ENCODE results near the gene GNG14.
"Not testable (repeated sequence)": the region's sequence is repeated elsewhere in the genome, so short reads cannot be mapped to it uniquely, and the experiment has no call there.

GNG14 gene

GRCh38 chr19:12697425-12697824 is 9.6 kb downstream of the GNG14 start:
- not testable (repeated sequence) for DNase-seq

- DNase-seq = no peak
Measured at GRCh38 chr19:12698138-12698537, 10.3 kb downstream of the GNG14 start.

GRCh38 chr19:12701596-12702282 is 13.9 kb downstream of the GNG14 start:
- no peak for DNase-seq

- no peak for DNase-seq
Measured at GRCh38 chr19:12703046-12703445, 15.2 kb downstream of the GNG14 start.

GRCh38 chr19:12705169-12705568 is 17.4 kb downstream of the GNG14 start:
- DNase-seq = no peak

GRCh38 chr19:12705654-12706331 is 18.0 kb downstream of the GNG14 start:
- no peak for DNase-seq

- no peak for DNase-seq
Measured at GRCh38 chr19:12706332-12706718, 18.5 kb downstream of the GNG14 start.

GRCh38 chr19:12708641-12709040 is 20.8 kb downstream of the GNG14 start:
- DNase-seq = no peak

GRCh38 chr19:12711187-12711586 is 23.4 kb downstream of the GNG14 start:
- DNase-seq = no peak

- not testable (repeated sequence) for DNase-seq
Measured at GRCh38 chr19:12712077-12712476, 24.3 kb downstream of the GNG14 start.

GRCh38 chr19:12713304-12713703 is 25.5 kb downstream of the GNG14 start:
- not testable (repeated sequence) for DNase-seq

GRCh38 chr19:12715102-12715501 is 27.3 kb downstream of the GNG14 start:
- DNase-seq = no peak

- no peak for DNase-seq
Measured at GRCh38 chr19:12715929-12716328, 28.1 kb downstream of the GNG14 start.

GRCh38 chr19:12720296-12720695 is 32.5 kb downstream of the GNG14 start:
- no peak for DNase-seq

- DNase-seq = no peak
Measured at GRCh38 chr19:12720851-12721655, 33.3 kb downstream of the GNG14 start.

- no peak for DNase-seq
Measured at GRCh38 chr19:12721656-12722565, 34.1 kb downstream of the GNG14 start.

GRCh38 chr19:12722566-12723380 is 35.0 kb downstream of the GNG14 start:
- DNase-seq = peak; percentile 82

- no peak for DNase-seq
Measured at GRCh38 chr19:12723381-12723640, 35.5 kb downstream of the GNG14 start.

- DNase-seq = no peak
Measured at GRCh38 chr19:12723641-12724426, 36.0 kb downstream of the GNG14 start, which contains the start of gene TNPO2. TSS of gene TNPO2 (minus strand) at chr19:12723932. CDS start at chr19:12720977, 2,955 bp downstream.

GRCh38 chr19:12725612-12726011 is 37.8 kb downstream of the GNG14 start:
- not testable (repeated sequence) for DNase-seq

- DNase-seq = no peak
Measured at GRCh38 chr19:12726988-12727316, 39.2 kb downstream of the GNG14 start.

Measured in GOT3 (cell line).